Fibroblast of lung (primary cell): ENCODE results near the gene MYBPC2.

Experiments
- CTCF ChIP-seq, 2 donors: IDR thresholded peaks in 1 of 2; conservative IDR thresholded peaks in 1 of 2; 1 replicate in 1 of 2; 2 replicates in 1 of 2; pipeline ENCODE4 v1.5.1; 2011 to 2012; ENCODE audit warnings: low read length in 2 of 2, control low read depth in 1 of 2, inconsistent platforms in 1 of 2, low read depth in 1 of 2, mild to moderate bottlenecking in 1 of 2
- EZH2 ChIP-seq: IDR thresholded peaks from 2 replicates; pipeline ENCODE4 v1.5.1; 2012; ENCODE audit warnings: low read length, control low read depth, mild to moderate bottlenecking; ENCODE audit errors: missing control alignments

GRCh38 chr19:50481351-50482149, 48.9 kb downstream of the MYBPC2 start:
- TF ChIP-seq CTCF (conservative IDR thresholded peaks at IDR 0.05 in 1 of 2, IDR thresholded peaks at IDR 0.05 in 1 of 2; ENCODE audit: low read depth in 1 of 2, low read length in 2 of 2) (no peak), EZH2 (no peak)
